ENCODE measurements around the gene GRIP2.

Gene GRIP2

GRCh38 chr3:14481018-14481645, 59.0 kb downstream of the GRIP2 start:
- TF ChIP-seq, protein P1, sequence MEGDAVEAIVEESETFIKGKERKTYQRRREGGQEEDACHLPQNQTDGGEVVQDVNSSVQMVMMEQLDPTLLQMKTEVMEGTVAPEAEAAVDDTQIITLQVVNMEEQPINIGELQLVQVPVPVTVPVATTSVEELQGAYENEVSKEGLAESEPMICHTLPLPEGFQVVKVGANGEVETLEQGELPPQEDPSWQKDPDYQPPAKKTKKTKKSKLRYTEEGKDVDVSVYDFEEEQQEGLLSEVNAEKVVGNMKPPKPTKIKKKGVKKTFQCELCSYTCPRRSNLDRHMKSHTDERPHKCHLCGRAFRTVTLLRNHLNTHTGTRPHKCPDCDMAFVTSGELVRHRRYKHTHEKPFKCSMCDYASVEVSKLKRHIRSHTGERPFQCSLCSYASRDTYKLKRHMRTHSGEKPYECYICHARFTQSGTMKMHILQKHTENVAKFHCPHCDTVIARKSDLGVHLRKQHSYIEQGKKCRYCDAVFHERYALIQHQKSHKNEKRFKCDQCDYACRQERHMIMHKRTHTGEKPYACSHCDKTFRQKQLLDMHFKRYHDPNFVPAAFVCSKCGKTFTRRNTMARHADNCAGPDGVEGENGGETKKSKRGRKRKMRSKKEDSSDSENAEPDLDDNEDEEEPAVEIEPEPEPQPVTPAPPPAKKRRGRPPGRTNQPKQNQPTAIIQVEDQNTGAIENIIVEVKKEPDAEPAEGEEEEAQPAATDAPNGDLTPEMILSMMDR (IDR thresholded peaks at IDR 0.05; ENCODE audit: borderline replicate concordance, control extremely low read depth, extremely low read depth, insufficient read depth, missing control alignments): no peak
- DNase-seq (ENCODE audit: low spot score): no peak
- in situ Hi-C loops (cut with MboI; ENCODE audit: low sequenced_read_pairs, unreplicated experiment): no loop called here

DNA sequence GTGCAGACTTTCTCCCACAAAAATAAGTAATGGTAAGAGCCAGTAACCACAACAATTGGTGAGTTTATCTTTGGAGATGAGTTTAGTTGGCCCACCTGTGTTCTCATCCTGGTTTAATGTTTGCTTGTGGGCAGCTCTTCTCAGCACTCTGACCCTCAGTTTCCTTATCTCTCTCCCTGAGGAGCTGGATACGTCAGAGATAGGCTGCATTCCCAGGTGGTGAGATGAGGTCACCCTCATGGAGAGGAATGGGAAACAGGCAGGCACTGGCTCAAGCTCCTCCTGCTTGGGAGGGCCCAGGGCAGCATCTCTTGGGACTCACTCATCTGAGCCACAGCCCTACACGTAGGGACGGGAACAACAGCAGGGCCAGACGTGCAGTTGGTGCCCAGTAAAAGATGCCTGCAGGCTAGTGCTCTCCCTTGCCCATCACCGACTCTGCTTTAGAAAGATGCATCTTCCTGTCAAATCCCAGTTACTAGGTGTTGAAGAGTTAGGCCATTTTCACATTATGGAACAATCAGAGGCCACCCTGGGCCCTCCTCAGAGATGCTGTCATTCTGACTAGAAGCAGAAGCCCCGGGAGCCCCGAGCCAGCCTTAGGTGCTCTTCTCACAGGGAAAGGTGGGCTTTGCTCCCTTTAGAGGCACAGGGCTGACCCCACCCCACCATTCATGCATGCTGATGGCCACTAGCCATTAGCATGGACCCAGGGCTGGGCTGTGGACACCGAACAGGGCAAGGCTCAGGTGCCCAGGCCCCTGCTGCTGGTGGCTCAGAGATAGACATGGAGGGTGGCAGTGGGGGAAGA, 59.7 kb downstream of the GRIP2 start:
- TF ChIP-seq, protein P1 (IDR thresholded peaks at IDR 0.05; ENCODE audit: borderline replicate concordance, control extremely low read depth, extremely low read depth, insufficient read depth, missing control alignments): no peak
- no peak for DNase-seq (ENCODE audit: low spot score)
- in situ Hi-C loops (cut with MboI; ENCODE audit: low sequenced_read_pairs, unreplicated experiment): no loop called here

- TF ChIP-seq, protein P1 (IDR thresholded peaks at IDR 0.05; ENCODE audit: borderline replicate concordance, control extremely low read depth, extremely low read depth, insufficient read depth, missing control alignments): no peak
- in situ Hi-C loops (cut with MboI; ENCODE audit: low sequenced_read_pairs, unreplicated experiment): loop anchor here (5.0 kb wide), 1 partner anchor 207 kb away; no protein-coding TSS in a partner anchor
- no peak for DNase-seq (ENCODE audit: low spot score)
These were observed 60.6 kb downstream of the GRIP2 start for GRCh38 chr3:14479591-14479990.

- TF ChIP-seq, protein P1 (IDR thresholded peaks at IDR 0.05; ENCODE audit: borderline replicate concordance, control extremely low read depth, extremely low read depth, insufficient read depth, missing control alignments): no peak
- in situ Hi-C loops (cut with MboI; ENCODE audit: low sequenced_read_pairs, unreplicated experiment): loop anchor here (5.0 kb wide), 1 partner anchor 207 kb away; no protein-coding TSS in a partner anchor
- no peak for DNase-seq (ENCODE audit: low spot score)
These were observed 61.1 kb downstream of the GRIP2 start for GRCh38 chr3:14478956-14479550.

- in situ Hi-C loops (cut with MboI; ENCODE audit: low sequenced_read_pairs, unreplicated experiment): loop anchor here (5.0 kb wide), 1 partner anchor 205 kb away; no protein-coding TSS in a partner anchor
- DNase-seq (ENCODE audit: low spot score): no peak
- TF ChIP-seq, protein P1 (IDR thresholded peaks at IDR 0.05; ENCODE audit: borderline replicate concordance, control extremely low read depth, extremely low read depth, insufficient read depth, missing control alignments): no peak
These were observed 62.7 kb downstream of the GRIP2 start for GRCh38 chr3:14477311-14477935.

Data from GM13976 (cell line).